ENCODE measurements around the gene PGBD1. TPM values are rescaled to one million over a fixed set of nuclear protein-coding genes. Genes with fewer than 3 reads are reported as not detected.

Gene PGBD1
- total and polyA plus RNA-seq, 2 of the 13 experiments (the other 11 are each of a cell fraction or from before 2014, with no cell fraction given), result 3.6 to 6.9 TPM

DNA sequence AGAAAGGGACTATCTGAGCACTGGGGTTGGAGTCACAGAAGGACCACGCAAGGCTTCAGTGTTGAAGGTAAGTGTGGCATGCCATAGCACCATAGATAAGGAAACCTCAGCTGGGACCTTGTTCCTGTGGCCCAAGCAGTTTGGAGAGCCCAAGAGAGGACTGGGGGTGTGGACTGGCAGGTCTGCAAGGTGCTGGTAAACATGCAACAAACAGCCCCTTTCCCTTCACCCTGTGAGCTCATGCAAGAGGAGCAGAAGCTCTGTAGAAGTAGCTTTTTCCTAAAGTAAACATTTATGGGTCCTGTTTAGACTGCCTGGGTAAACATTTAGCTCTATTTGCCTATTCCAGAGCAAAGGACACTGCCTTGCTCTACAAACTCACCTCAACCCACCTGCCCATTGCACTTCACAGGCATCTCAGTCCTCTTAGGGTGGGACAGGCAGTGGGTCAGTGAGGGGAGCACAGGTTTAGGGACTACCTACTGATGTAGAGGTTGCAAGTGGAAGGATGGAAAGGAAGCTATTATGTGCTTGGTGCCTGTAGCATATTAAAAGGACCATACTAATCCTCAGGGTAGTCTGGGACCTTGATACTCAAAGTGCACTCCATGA lies 42.5 kb downstream of the PGBD1 start (continued):
- TF ChIP-seq EED (CRISPR knock-in tag; IDR thresholded peaks at IDR 0.05) (peak; percentile 47; the same call in 1 of the 2 replicates), FOXM1 (CRISPR knock-in tag; IDR thresholded peaks at IDR 0.05) (no peak), ZFP90 (CRISPR knock-in tag; IDR thresholded peaks at IDR 0.05; ENCODE audit: borderline replicate concordance) (0 out of 2 replicates have a peak, but pooled peaks have one; percentile 59), HMGA1 (CRISPR knock-in tag; conservative IDR thresholded peaks at IDR 0.05) (no peak), ZMYM4 (CRISPR knock-in tag; IDR thresholded peaks at IDR 0.05) (peak; percentile 89), ZNF782 (CRISPR knock-in tag; IDR thresholded peaks at IDR 0.05; ENCODE audit: borderline replicate concordance) (peak; percentile 45; the same call in 1 of the 2 replicates), RBM39 (IDR thresholded peaks at IDR 0.05; ENCODE audit: low read depth, low read length, poor library complexity, severe bottlenecking) (no peak), KDM2A (CRISPR knock-in tag; IDR thresholded peaks at IDR 0.05; ENCODE audit: borderline replicate concordance, low read depth) (0 out of 2 replicates have a peak, but pooled peaks have one; percentile 48), ZNF572 (CRISPR knock-in tag; IDR thresholded peaks at IDR 0.05) (0 out of 2 replicates have a peak, but pooled peaks have one; percentile 82), SRF (IDR thresholded peaks at IDR 0.05; ENCODE audit: low read depth, low read length) (no peak), RNF2 (conservative IDR thresholded peaks at IDR 0.05; ENCODE audit: low read depth) (no peak), ZFP62 (CRISPR knock-in tag; IDR thresholded peaks at IDR 0.05) (no peak), ADNP (CRISPR knock-in tag; IDR thresholded peaks at IDR 0.05) (no peak), KLF12 (CRISPR knock-in tag; IDR thresholded peaks at IDR 0.05; ENCODE audit: borderline replicate concordance) (no peak), PCBP1 (IDR thresholded peaks at IDR 0.05; ENCODE audit: borderline replicate concordance, low read depth, low read length) (no peak), ZNF543 (CRISPR knock-in tag; IDR thresholded peaks at IDR 0.05) (no peak), MAZ (IDR thresholded peaks at IDR 0.05; ENCODE audit: borderline replicate concordance, low read depth, low read length) (no peak), MAZ (CRISPR knock-in tag; IDR thresholded peaks at IDR 0.05; ENCODE audit: low read depth) (peak; percentile 21; the same call in 1 of the 2 replicates)
- TF ChIP-seq, protein P1, sequence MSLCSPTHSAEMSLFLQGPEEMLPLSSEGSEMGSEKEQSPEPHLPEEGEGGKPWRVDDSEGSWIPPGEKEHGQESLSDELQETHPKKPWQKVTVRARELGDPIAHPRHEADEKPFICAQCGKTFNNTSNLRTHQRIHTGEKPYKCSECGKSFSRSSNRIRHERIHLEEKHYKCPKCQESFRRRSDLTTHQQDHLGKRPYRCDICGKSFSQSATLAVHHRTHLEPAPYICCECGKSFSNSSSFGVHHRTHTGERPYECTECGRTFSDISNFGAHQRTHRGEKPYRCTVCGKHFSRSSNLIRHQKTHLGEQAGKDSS (CRISPR knock-in tag; IDR thresholded peaks at IDR 0.05; ENCODE audit: borderline replicate concordance, low read depth), result peak; percentile 99
- TF ChIP-seq, protein P2, sequence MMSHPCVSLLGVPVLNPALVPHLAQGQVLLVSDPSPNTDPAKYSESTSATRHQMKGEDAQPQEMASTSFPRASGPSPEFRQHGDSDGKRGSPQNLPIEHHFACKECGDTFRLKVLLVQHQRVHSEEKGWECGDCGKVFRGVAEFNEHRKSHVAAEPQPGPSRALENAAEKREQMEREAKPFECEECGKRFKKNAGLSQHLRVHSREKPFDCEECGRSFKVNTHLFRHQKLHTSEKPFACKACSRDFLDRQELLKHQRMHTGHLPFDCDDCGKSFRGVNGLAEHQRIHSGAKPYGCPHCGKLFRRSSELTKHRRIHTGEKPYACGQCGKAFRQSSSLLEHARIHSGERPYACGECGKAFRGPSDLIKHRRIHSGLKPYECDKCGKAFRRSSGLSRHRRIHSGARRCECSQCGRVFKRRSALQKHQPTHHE (CRISPR knock-in tag; IDR thresholded peaks at IDR 0.05; ENCODE audit: borderline replicate concordance), result no peak
- TF ChIP-seq, protein P3, sequence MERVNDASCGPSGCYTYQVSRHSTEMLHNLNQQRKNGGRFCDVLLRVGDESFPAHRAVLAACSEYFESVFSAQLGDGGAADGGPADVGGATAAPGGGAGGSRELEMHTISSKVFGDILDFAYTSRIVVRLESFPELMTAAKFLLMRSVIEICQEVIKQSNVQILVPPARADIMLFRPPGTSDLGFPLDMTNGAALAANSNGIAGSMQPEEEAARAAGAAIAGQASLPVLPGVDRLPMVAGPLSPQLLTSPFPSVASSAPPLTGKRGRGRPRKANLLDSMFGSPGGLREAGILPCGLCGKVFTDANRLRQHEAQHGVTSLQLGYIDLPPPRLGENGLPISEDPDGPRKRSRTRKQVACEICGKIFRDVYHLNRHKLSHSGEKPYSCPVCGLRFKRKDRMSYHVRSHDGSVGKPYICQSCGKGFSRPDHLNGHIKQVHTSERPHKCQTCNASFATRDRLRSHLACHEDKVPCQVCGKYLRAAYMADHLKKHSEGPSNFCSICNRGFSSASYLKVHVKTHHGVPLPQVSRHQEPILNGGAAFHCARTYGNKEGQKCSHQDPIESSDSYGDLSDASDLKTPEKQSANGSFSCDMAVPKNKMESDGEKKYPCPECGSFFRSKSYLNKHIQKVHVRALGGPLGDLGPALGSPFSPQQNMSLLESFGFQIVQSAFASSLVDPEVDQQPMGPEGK (CRISPR knock-in tag; IDR thresholded peaks at IDR 0.05), result peak; percentile 36; the same call in 1 of the 2 replicates
- TF ChIP-seq, protein P4, sequence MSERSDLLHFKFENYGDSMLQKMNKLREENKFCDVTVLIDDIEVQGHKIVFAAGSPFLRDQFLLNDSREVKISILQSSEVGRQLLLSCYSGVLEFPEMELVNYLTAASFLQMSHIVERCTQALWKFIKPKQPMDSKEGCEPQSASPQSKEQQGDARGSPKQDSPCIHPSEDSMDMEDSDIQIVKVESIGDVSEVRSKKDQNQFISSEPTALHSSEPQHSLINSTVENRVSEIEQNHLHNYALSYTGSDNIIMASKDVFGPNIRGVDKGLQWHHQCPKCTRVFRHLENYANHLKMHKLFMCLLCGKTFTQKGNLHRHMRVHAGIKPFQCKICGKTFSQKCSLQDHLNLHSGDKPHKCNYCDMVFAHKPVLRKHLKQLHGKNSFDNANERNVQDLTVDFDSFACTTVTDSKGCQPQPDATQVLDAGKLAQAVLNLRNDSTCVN (CRISPR knock-in tag; IDR thresholded peaks at IDR 0.05; ENCODE audit: borderline replicate concordance), result peak; percentile 92
- TF ChIP-seq, protein P5, sequence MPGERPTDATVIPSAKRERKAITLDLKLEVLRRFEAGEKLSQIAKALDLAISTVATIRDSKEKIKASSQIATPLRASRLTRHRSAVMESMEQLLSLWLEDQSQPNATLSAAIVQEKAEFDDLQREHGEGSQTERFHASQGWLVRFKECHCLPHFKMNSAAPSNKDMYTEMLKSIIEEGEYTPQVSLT (CRISPR knock-in tag; IDR thresholded peaks at IDR 0.05; ENCODE audit: borderline replicate concordance, low read depth), result no peak

Measured in HepG2 (cell line).